Measurements from ENCODE around the gene CHMP2A. TPM values are rescaled to one million over a fixed set of nuclear protein-coding genes. Genes with fewer than 3 reads are reported as not detected.

The CHMP2A gene
- total and polyA plus RNA-seq, 2 experiments from 2014 or later: 88.6 to 186 TPM

DNA sequence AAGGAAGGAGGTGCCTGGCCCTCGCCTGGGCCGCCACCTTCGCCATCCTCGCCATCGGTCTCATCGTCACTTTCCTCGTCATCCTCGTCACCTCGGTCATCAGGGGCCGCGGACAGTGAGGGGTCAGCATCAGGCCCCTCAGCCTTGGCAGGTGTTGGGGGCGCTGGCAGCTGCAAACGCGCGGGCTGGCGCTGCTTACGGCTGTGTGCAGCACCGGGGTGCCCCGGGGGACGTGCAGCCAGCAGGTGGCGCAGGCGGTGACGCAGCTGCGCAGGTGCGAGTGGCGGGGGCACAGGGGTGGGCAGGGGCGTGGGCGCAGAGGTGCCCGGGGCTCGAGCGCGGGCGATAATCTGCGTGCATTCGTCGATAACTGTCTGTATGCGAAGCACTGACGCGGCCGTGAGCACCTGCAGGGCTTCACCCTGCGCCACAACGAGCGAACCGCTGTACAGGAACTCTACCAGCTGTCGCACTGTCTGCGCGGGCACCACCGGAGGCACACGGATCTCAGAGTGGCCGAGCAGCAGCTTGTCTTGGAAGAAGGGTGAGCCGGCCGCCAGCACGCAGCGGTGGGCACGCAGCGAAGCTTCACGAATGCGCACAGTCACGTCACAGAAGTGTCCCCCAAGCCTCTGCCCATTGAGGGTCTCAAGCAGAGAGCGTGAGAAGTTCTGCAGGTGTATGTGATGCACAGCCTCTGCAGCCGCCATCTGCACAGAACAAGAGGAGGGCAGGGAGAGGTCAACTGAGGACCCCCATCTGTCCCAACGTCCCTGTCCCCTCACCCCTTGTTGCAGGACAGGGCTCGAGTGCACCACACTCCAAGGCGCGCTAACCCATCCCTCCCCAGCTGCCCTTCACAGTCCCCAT is 37.7 kb downstream of the CHMP2A start:
- no peaks in the 10 kb centered on the region for H4K20me1 ChIP-seq (ENCODE audit: insufficient read depth)
- WGBS, 2 experiments (ENCODE audit: low coverage in 1 of 2, low lambda C conversion rate in 2 of 2, missing lambda C conversion rate in 2 of 2): 92 to 96% methylated on average over 45 to 64 of the region's 65 CpGs
- no peak overlapping the region for H3K4me3 ChIP-seq

DNA sequence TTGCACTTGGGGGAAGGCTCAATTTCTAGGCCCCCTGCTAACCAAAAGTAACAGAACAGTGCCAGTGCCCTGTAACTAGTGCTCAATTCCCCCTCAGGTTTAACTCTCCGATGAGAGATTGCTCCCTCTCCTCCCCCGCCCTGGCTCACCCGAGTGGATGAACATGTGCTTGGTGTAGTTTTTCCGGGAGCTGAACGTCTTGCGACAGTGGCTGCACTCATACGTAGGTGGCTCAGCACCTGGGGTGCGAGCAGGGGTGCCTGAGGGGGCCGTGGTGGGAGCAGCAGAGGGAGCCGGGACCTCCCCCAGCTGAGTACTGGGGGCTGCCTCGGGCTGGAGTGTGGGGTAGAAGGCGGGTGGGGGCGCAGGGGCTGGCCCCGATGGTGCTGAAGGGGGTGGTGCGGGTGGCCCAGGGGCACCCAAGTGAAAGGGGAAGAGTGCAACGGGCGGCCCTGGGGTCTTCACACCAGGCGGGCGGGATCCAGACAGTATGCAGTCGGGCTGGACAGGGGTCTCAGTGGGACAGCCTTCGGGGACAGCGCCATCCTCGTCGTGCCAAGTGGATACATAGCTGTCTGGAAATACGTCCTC is 38.6 kb downstream of the CHMP2A start:
- 78 to 89% methylated on average over 7 to 25 of the region's 25 CpGs for WGBS, 2 experiments (ENCODE audit: low coverage in 1 of 2, low lambda C conversion rate in 2 of 2, missing lambda C conversion rate in 2 of 2)
- in situ Hi-C loops (cut with MboI): no loop called here

More for the DNA sequence above, 37.7 kb downstream of the CHMP2A start:
- Histone ChIP-seq H2AFZ (no peak overlapping the region), H3K27me3 (replicated peaks; ENCODE audit: insufficient read depth) (no peaks in the 10 kb centered on the region), H3K4me1 (ENCODE audit: insufficient read depth) (peaks cover 12% of the 10 kb centered on the region), H3K36me3 (ENCODE audit: low read depth) (peaks cover 5% of the 10 kb centered on the region; the same call in 1 of the 2 replicates), H3K9ac (no peak overlapping the region), H3K9me3 (ENCODE audit: low read depth) (no peaks in the 10 kb centered on the region), H3K9me2 (ENCODE audit: insufficient read depth) (no peaks in the 10 kb centered on the region), H3K27ac (no peak overlapping the region), H3K79me2 (ENCODE audit: insufficient read depth) (peaks cover 46% of the 10 kb centered on the region), H3F3A (ENCODE audit: insufficient read depth) (peaks cover 18% of the 10 kb centered on the region; the same call in 1 of the 2 replicates), H3K4me2 (ENCODE audit: unreplicated experiment) (no peak overlapping the region)
- in situ Hi-C loops (cut with MboI): no loop called here
- TF ChIP-seq EZH2 (IDR thresholded peaks at IDR 0.05; ENCODE audit: insufficient read depth, poor library complexity, severe bottlenecking) (no peak), EZH2phosphoT487 (IDR thresholded peaks at IDR 0.05; ENCODE audit: insufficient read depth, low read depth) (no peak)
- no peak for DNase-seq

DNA sequence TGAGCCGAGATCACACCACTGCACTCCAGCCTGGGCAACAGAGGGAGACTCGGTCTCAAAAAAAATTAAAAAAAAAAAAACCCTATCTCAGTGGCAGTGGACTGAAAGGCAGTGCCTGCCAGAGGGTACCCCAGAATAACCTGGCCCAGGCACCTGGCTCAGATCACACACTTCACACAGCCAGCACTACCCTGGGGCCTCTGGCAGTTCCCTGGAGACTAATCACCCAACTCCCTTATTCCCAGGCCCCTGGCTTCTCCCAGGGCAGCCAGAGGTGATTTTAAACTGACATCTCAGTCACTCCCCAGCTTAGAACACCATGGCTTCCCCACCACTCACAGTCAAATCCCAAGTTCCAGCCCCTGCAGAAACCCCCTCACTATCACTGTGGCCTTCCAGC is 39.6 kb downstream of the CHMP2A start:
- no peak overlapping the region for H3K4me2 ChIP-seq (ENCODE audit: unreplicated experiment)
- peaks cover 5% of the 10 kb centered on the region; the same call in 1 of the 2 replicates for H3K36me3 ChIP-seq (ENCODE audit: low read depth)
- peak overlapping the region; percentile 25; the same call in 1 of the 2 replicates for H3K9ac ChIP-seq
- no peaks in the 10 kb centered on the region for H4K20me1 ChIP-seq (ENCODE audit: insufficient read depth)
- peaks cover 46% of the 10 kb centered on the region for H3K79me2 ChIP-seq (ENCODE audit: insufficient read depth)
- H3K27me3 ChIP-seq (replicated peaks; ENCODE audit: insufficient read depth): no peaks in the 10 kb centered on the region
- no peak overlapping the region for H3K27ac ChIP-seq
- no peak overlapping the region for H2AFZ ChIP-seq
- no peaks in the 10 kb centered on the region for H3K9me3 ChIP-seq (ENCODE audit: low read depth)
- TF ChIP-seq EZH2phosphoT487 (IDR thresholded peaks at IDR 0.05; ENCODE audit: insufficient read depth, low read depth) (no peak), EZH2 (IDR thresholded peaks at IDR 0.05; ENCODE audit: insufficient read depth, poor library complexity, severe bottlenecking) (no peak)
- H3K4me1 ChIP-seq (ENCODE audit: insufficient read depth): peaks cover 7% of the 10 kb centered on the region
- no peaks in the 10 kb centered on the region for H3K9me2 ChIP-seq (ENCODE audit: insufficient read depth)
- DNase-seq: no peak
- in situ Hi-C loops (cut with MboI): no loop called here
- WGBS, 2 experiments (ENCODE audit: low coverage in 1 of 2, low lambda C conversion rate in 2 of 2, missing lambda C conversion rate in 2 of 2): 75 to 88% methylated on average over 2 of the region's 2 CpGs
- peaks cover 14% of the 10 kb centered on the region; the same call in 1 of the 2 replicates for H3F3A ChIP-seq (ENCODE audit: insufficient read depth)
- H3K4me3 ChIP-seq: no peak overlapping the region

More for the DNA sequence above, 38.6 kb downstream of the CHMP2A start:
- no peaks in the 10 kb centered on the region for H4K20me1 ChIP-seq (ENCODE audit: insufficient read depth)
- peaks cover 12% of the 10 kb centered on the region for H3K4me1 ChIP-seq (ENCODE audit: insufficient read depth)
- H3K9ac ChIP-seq: no peak overlapping the region
- DNase-seq: no peak
- peaks cover 46% of the 10 kb centered on the region for H3K79me2 ChIP-seq (ENCODE audit: insufficient read depth)
- H3K4me2 ChIP-seq (ENCODE audit: unreplicated experiment): no peak overlapping the region
- no peaks in the 10 kb centered on the region for H3K9me3 ChIP-seq (ENCODE audit: low read depth)
- H3K4me3 ChIP-seq: no peak overlapping the region
- H3K27me3 ChIP-seq (replicated peaks; ENCODE audit: insufficient read depth): no peaks in the 10 kb centered on the region
- peaks cover 18% of the 10 kb centered on the region; the same call in 1 of the 2 replicates for H3F3A ChIP-seq (ENCODE audit: insufficient read depth)
- no peak overlapping the region for H3K27ac ChIP-seq
- H3K36me3 ChIP-seq (ENCODE audit: low read depth): peaks cover 5% of the 10 kb centered on the region; the same call in 1 of the 2 replicates
- H2AFZ ChIP-seq: no peak overlapping the region
- no peak for TF ChIP-seq EZH2 (IDR thresholded peaks at IDR 0.05; ENCODE audit: insufficient read depth, poor library complexity, severe bottlenecking)
- no peak for TF ChIP-seq EZH2phosphoT487 (IDR thresholded peaks at IDR 0.05; ENCODE audit: insufficient read depth, low read depth)
- H3K9me2 ChIP-seq (ENCODE audit: insufficient read depth): no peaks in the 10 kb centered on the region

DNA sequence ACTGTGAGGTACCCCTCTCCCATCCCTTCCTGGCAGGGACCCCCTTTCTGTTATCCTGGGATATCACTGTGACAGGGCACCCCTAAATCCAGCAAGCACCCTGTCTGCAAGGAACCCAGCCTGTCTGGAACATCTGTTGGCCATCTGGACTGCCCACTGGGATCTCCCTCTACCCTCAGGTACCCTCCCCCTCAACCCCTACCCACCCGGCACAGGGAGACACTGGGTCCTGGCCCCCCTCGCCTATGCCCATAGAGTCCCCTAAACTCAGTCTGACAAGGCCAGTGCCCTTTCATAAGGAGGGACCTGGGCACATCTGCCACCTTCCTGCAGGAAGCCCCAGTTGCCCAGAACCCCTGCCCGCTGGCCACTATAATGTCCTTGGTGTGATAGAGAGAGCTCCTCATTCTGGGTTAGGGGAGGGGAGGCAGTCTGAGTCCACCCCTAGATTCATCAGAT is 40.3 kb downstream of the CHMP2A start:
- in situ Hi-C loops (cut with MboI): no loop called here
- no peaks in the 10 kb centered on the region for H4K20me1 ChIP-seq (ENCODE audit: insufficient read depth)
- peak overlapping the region; percentile 38 for H3K9ac ChIP-seq
- H3K4me2 ChIP-seq (ENCODE audit: unreplicated experiment): no peak overlapping the region
- no peak for DNase-seq
- H3K27ac ChIP-seq: no peak overlapping the region
- peaks cover 46% of the 10 kb centered on the region for H3K79me2 ChIP-seq (ENCODE audit: insufficient read depth)
- H3K36me3 ChIP-seq (ENCODE audit: low read depth): peaks cover 5% of the 10 kb centered on the region; the same call in 1 of the 2 replicates
- peaks cover 12% of the 10 kb centered on the region; the same call in 1 of the 2 replicates for H3F3A ChIP-seq (ENCODE audit: insufficient read depth)
- no peaks in the 10 kb centered on the region for H3K27me3 ChIP-seq (replicated peaks; ENCODE audit: insufficient read depth)
- no peaks in the 10 kb centered on the region for H3K9me3 ChIP-seq (ENCODE audit: low read depth)
- no peaks in the 10 kb centered on the region for H3K9me2 ChIP-seq (ENCODE audit: insufficient read depth)
- WGBS, 2 experiments (ENCODE audit: low coverage in 1 of 2, low lambda C conversion rate in 2 of 2, missing lambda C conversion rate in 2 of 2): 50 to 74% methylated on average over 3 of the region's 3 CpGs
- peaks cover 7% of the 10 kb centered on the region for H3K4me1 ChIP-seq (ENCODE audit: insufficient read depth)
- no peak overlapping the region; the same call in 1 of the 2 replicates for H3K4me3 ChIP-seq
- H2AFZ ChIP-seq: no peak overlapping the region
- no peak for TF ChIP-seq EZH2phosphoT487 (IDR thresholded peaks at IDR 0.05; ENCODE audit: insufficient read depth, low read depth)
- TF ChIP-seq EZH2 (IDR thresholded peaks at IDR 0.05; ENCODE audit: insufficient read depth, poor library complexity, severe bottlenecking): no peak

Data from GM23248 (cell line).